GM23248 (cell line): ENCODE data around the gene FNDC11. TPM values are rescaled to one million over a fixed set of nuclear protein-coding genes. Genes with fewer than 3 reads are reported as not detected.
"Not testable (repeated sequence)": the region's sequence is repeated elsewhere in the genome, so short reads cannot be mapped to it uniquely, and the experiment has no call there.

Experiments used
- DNase-seq: peaks from one replicate; pipeline ENCODE4 v3.0.0-alpha.2; 2015
- H2AFZ ChIP-seq: fragments of 200-600 bp; sonication (generic); 2 replicates; pipeline ENCODE4 v1.6.1; 2016; ENCODE audit warnings: antibody characterized with exemption
- H3F3A ChIP-seq: fragments of 200-600 bp; sonication (generic); 2 replicates; pipeline ENCODE4 v1.6.1; 2016; ENCODE audit warnings: mild to moderate bottlenecking, antibody characterized with exemption, mixed run types; ENCODE audit not compliant: insufficient read depth
- H3K27ac ChIP-seq: fragments of 200-600 bp; sonication (generic); 2 replicates; pipeline ENCODE4 v1.5.1; 2016; ENCODE audit warnings: mild to moderate bottlenecking
- H3K27me3 ChIP-seq: fragments of 200-600 bp; sonication (generic); replicated peaks from 2 replicates; pipeline ENCODE4 v1.6.1; 2016; ENCODE audit warnings: mild to moderate bottlenecking; ENCODE audit not compliant: insufficient read depth
- H3K36me3 ChIP-seq: fragments of 200-600 bp; sonication (generic); 2 replicates; pipeline ENCODE4 v1.6.1; 2016; ENCODE audit warnings: low read depth, mild to moderate bottlenecking
- H3K4me1 ChIP-seq: fragments of 200-600 bp; sonication (generic); 2 replicates; pipeline ENCODE4 v1.6.1; 2016; ENCODE audit warnings: mild to moderate bottlenecking; ENCODE audit not compliant: insufficient read depth
- H3K4me2 ChIP-seq: fragments of 200-600 bp; sonication (generic); one replicate; pipeline ENCODE4 v1.6.1; 2016; ENCODE audit warnings: mild to moderate bottlenecking; ENCODE audit not compliant: unreplicated experiment
- H3K4me3 ChIP-seq: fragments of 200-600 bp; sonication (generic); 2 replicates; pipeline ENCODE4 v1.5.1; 2016; ENCODE audit warnings: mild to moderate bottlenecking
- H3K79me2 ChIP-seq: fragments of 200-600 bp; sonication (generic); 2 replicates; pipeline ENCODE4 v1.6.1; 2016; ENCODE audit warnings: mild to moderate bottlenecking; ENCODE audit not compliant: insufficient read depth
- H3K9ac ChIP-seq: fragments of 200-600 bp; sonication (generic); 2 replicates; pipeline ENCODE4 v1.6.1; 2016; ENCODE audit warnings: mild to moderate bottlenecking
- H3K9me2 ChIP-seq: fragments of 200-600 bp; sonication (generic); 2 replicates; pipeline ENCODE4 v1.6.1; 2016; ENCODE audit warnings: mixed run types, mild to moderate bottlenecking, moderate library complexity; ENCODE audit not compliant: insufficient read depth
- H3K9me3 ChIP-seq: fragments of 200-600 bp; sonication (generic); one replicate; pipeline ENCODE4 v1.6.1; 2017; ENCODE audit warnings: low read depth
- H4K20me1 ChIP-seq: fragments of 200-600 bp; sonication (generic); 2 replicates; pipeline ENCODE4 v1.6.0; 2016; ENCODE audit not compliant: insufficient read depth
- EZH2 ChIP-seq: fragments of 200-600 bp; sonication (generic); IDR thresholded peaks from 2 replicates; pipeline ENCODE4 v1.6.1; 2018; ENCODE audit warnings: antibody characterized with exemption, mild to moderate bottlenecking; ENCODE audit not compliant: insufficient read depth, poor library complexity, severe bottlenecking
- EZH2phosphoT487 ChIP-seq: fragments of 200-600 bp; sonication (generic); IDR thresholded peaks from 2 replicates; pipeline ENCODE4 v1.6.1; 2018; ENCODE audit warnings: antibody characterized with exemption, moderate library complexity, mild to moderate bottlenecking, low read depth; ENCODE audit not compliant: insufficient read depth
- WGBS, 2 experiments: methylation state at CpG; one replicate each; pipeline ENCODE4 v1.1.6; 2015 to 2017; ENCODE audit warnings: low lambda C conversion rate in 2 of 2, low coverage in 1 of 2; ENCODE audit errors: missing lambda C conversion rate in 2 of 2; 5-methylcytosine and 5-hydroxymethylcytosine counted together
- in situ Hi-C: fragments of 300-500 bp; cut with MboI; formaldehyde crosslinking; loops from 2 replicates; pipeline ENCODE4 v1.15.0; 2020
- polyA plus RNA-seq: library from polyadenylated mRNA; unstranded; fragments of >200 nt; fragmentation: Nextera tagmentation; extraction: Ambion mirVana; gene quantifications from 2 replicates; pipeline ENCODE4 v1.2.1, GENCODE V29; 2016
- total RNA-seq: library from RNA; depleted of rRNA; stranded (reverse); fragments of >200 nt; shearing (Covaris generic); gene quantifications from 2 replicates; pipeline ENCODE4 v1.2.3, GENCODE V29; 2014

The FNDC11 gene
- total and polyA plus RNA-seq, 2 experiments from 2014 or later: 0.15 to 0.65 TPM

GRCh38 chr20:63597651-63598478, 43.9 kb downstream of the FNDC11 start:
- Histone ChIP-seq H3K27me3 (no peaks in the 10 kb centered on the region), H3K9ac (no peak overlapping the region), H3K9me2 (no peaks in the 10 kb centered on the region), H3K4me3 (no peak overlapping the region), H3K79me2 (no peaks in the 10 kb centered on the region), H3K36me3 (peaks cover 21% of the 10 kb centered on the region), H3K4me1 (peaks cover 16% of the 10 kb centered on the region), H3F3A (peaks cover 10% of the 10 kb centered on the region; the same call in 1 of the 2 replicates), H3K9me3 (no peaks in the 10 kb centered on the region), H2AFZ (no peak overlapping the region), H4K20me1 (no peaks in the 10 kb centered on the region), H3K4me2 (no peak overlapping the region), H3K27ac (no peak overlapping the region)
- WGBS, 2 experiments: 90 to 91% methylated on average over 22 to 23 of the region's 23 CpGs
- in situ Hi-C loops: no loop called here
- DNase-seq: no peak
- TF ChIP-seq EZH2: no peak

- Histone ChIP-seq H3K9me3 (no peaks in the 10 kb centered on the region), H3K9ac (no peak overlapping the region), H3K27ac (no peak overlapping the region), H3K36me3 (peaks cover 26% of the 10 kb centered on the region), H3K27me3 (no peaks in the 10 kb centered on the region), H3K4me3 (no peak overlapping the region), H2AFZ (no peak overlapping the region), H3K79me2 (no peaks in the 10 kb centered on the region), H3F3A (peaks cover 10% of the 10 kb centered on the region; the same call in 1 of the 2 replicates), H4K20me1 (no peaks in the 10 kb centered on the region), H3K9me2 (no peaks in the 10 kb centered on the region), H3K4me1 (peaks cover 15% of the 10 kb centered on the region), H3K4me2 (no peak overlapping the region)
- in situ Hi-C loops: no loop called here
- 90% methylated on average over 28 to 33 of the region's 33 CpGs for WGBS, 2 experiments
- TF ChIP-seq EZH2phosphoT487 (no peak), EZH2 (no peak)
- no peak for DNase-seq
These were observed 44.8 kb downstream of the FNDC11 start for GRCh38 chr20:63598479-63599395.

GRCh38 chr20:63599396-63600050, 45.6 kb downstream of the FNDC11 start:
- Histone ChIP-seq H3K9me2 (no peaks in the 10 kb centered on the region), H3K9me3 (no peaks in the 10 kb centered on the region), H2AFZ (no peak overlapping the region), H4K20me1 (no peaks in the 10 kb centered on the region), H3K9ac (no peak overlapping the region), H3K4me2 (no peak overlapping the region), H3K27me3 (no peaks in the 10 kb centered on the region), H3K27ac (no peak overlapping the region), H3K4me1 (peaks cover 7% of the 10 kb centered on the region), H3F3A (peaks cover 4% of the 10 kb centered on the region; the same call in 1 of the 2 replicates), H3K79me2 (peaks cover 5% of the 10 kb centered on the region), H3K4me3 (no peak overlapping the region), H3K36me3 (peaks cover 26% of the 10 kb centered on the region)
- no peak for DNase-seq
- in situ Hi-C loops: no loop called here
- WGBS, 2 experiments: 86 to 87% methylated on average over 27 of the region's 27 CpGs
- TF ChIP-seq EZH2phosphoT487 (no peak), EZH2 (no peak)

- H3K4me3 ChIP-seq, in situ Hi-C loops, H3F3A ChIP-seq, H4K20me1 ChIP-seq, H3K27ac ChIP-seq, H3K9me3 ChIP-seq, H3K9me2 ChIP-seq, DNase-seq, H2AFZ ChIP-seq, H3K4me1 ChIP-seq, H3K9ac ChIP-seq, H3K4me2 ChIP-seq, H3K27me3 ChIP-seq: not testable (repeated sequence)
- Histone ChIP-seq H3K79me2 (peaks cover 26% of the 10 kb centered on the region), H3K36me3 (peaks cover 26% of the 10 kb centered on the region)
- 70 to 73% methylated on average over 7 to 8 of the region's 8 CpGs for WGBS, 2 experiments
These were observed 47.7 kb downstream of the FNDC11 start for GRCh38 chr20:63601679-63602078.
